Thyroid gland (tissue), 4 donors: Measurements from ENCODE around the gene RRAGD. TPM values are rescaled to one million over a fixed set of nuclear protein-coding genes. Genes with fewer than 3 reads are reported as not detected.
A peak's percentile ranks its signal among the peaks of the same experiment; 100 is the strongest.

Source experiments
- DNase-seq, 2 donors: peaks; one replicate each; pipeline ENCODE4 v3.0.0-alpha.2; 2019
- H3K27ac ChIP-seq, 3 donors: fragments of 200-600 bp; sonication (generic); 1 replicate in 2 of 3; 2 replicates in 1 of 3; pipeline ENCODE4 v1.5.1; 2016 to 2019; ENCODE audit warnings: mild to moderate bottlenecking in 1 of 3, moderate library complexity in 1 of 3
- H3K27me3 ChIP-seq: fragments of 200-600 bp; sonication (generic); one replicate; pipeline ENCODE4 v1.5.1; 2019
- H3K36me3 ChIP-seq, 2 donors: fragments of 200-600 bp; sonication (generic); one replicate each; pipeline ENCODE4 v1.5.1; 2016 to 2019
- H3K4me1 ChIP-seq, 2 donors: fragments of 200-600 bp; sonication (generic); one replicate each; pipeline ENCODE4 v1.5.1; 2017 to 2019
- H3K4me3 ChIP-seq, 3 donors: fragments of 200-600 bp; sonication (generic); replicated peaks in 1 of 3; 1 replicate in 2 of 3; 2 replicates in 1 of 3; pipeline ENCODE4 v1.5.1; 2016; ENCODE audit warnings: mild to moderate bottlenecking in 1 of 3
- H3K9me3 ChIP-seq: fragments of 200-600 bp; sonication (generic); one replicate; pipeline ENCODE4 v1.5.1; 2017
- CTCF ChIP-seq, 6 experiments: fragments of 200-600 bp in 3 of 6; fragments of 450-650 bp in 3 of 6; sonication (generic) in 3 of 6; IDR thresholded peaks; one replicate each; pipeline ENCODE4 v1.5.1; 2016 to 2019; ENCODE audit warnings: antibody characterized with exemption in 6 of 6, mild to moderate bottlenecking in 2 of 6, inconsistent platforms in 1 of 6, moderate library complexity in 1 of 6
- POLR2A ChIP-seq, 2 donors: fragments of 450-650 bp; IDR thresholded peaks; one replicate each; pipeline ENCODE4 v1.6.1; 2017; ENCODE audit warnings: antibody characterized with exemption in 2 of 2, mild to moderate bottlenecking in 2 of 2, moderate library complexity in 1 of 2
- WGBS, 2 donors: methylation state at CpG; one replicate each; pipeline ENCODE4 v1.1.5; 2017; 5-methylcytosine and 5-hydroxymethylcytosine counted together
- intact Hi-C: fragments of 100-400 bp; cut with DNase I; formaldehyde crosslinking; loops from one replicate; pipeline ENCODE4 v1.15.1; 2023
- total RNA-seq, 4 donors: library from RNA; depleted of rRNA; stranded (reverse); fragments of >200 nt; gene quantifications; one replicate each; pipeline ENCODE4 v1.2.3, GENCODE V29; 2016

Gene RRAGD
- total RNA-seq, 4 donors from 2014 or later, result 49.8 to 73.0 (median 62.2) TPM

- H3K9me3 ChIP-seq, result no peaks in the 10 kb centered on the region
- peak; percentile 71 to 76 for DNase-seq
- WGBS, 2 donors, result 3 to 4% methylated on average over 19 to 36 of the region's 80 CpGs
- H3K36me3 ChIP-seq, result no peaks in the 10 kb centered on the region
- intact Hi-C loops, result loop anchor here (5.0 kb wide), 1 partner anchor 179 kb away; no protein-coding TSS in a partner anchor
- peak overlapping the region in 2 of 3 donors; percentile 47 to 75 for H3K27ac ChIP-seq
- peaks cover 3 to 5% of the 10 kb centered on the region in 2 donors for H3K4me1 ChIP-seq
- H3K4me3 ChIP-seq, result peak overlapping the region; percentile 33 to 91 (median 33)
- no peaks in the 10 kb centered on the region for H3K27me3 ChIP-seq
- TF ChIP-seq POLR2A (IDR thresholded peaks at IDR 0.05) (peak in 1 of 2 donors; percentile 30), CTCF (IDR thresholded peaks at IDR 0.05) (no peak)
Measured at GRCh38 chr6:89433252-89434149, 21.4 kb upstream of the RRAGD start.

- DNase-seq, result peak; percentile 82 to 83
- Histone ChIP-seq H3K36me3 (no peaks in the 10 kb centered on the region), H3K4me1 (peaks cover 3 to 5% of the 10 kb centered on the region in 2 donors), H3K9me3 (no peaks in the 10 kb centered on the region), H3K4me3 (peak within 1 kb of the TSS; percentile 33 to 91 (median 33)), H3K27ac (peak within 1 kb of the TSS in 2 of 3 donors; percentile 47 to 75), H3K27me3 (no peaks in the 10 kb centered on the region)
- WGBS, 2 donors, result 0% methylated on average over 5 to 11 of the region's 38 CpGs
- peak in 1 of 2 donors; percentile 64 for TF ChIP-seq POLR2A (IDR thresholded peaks at IDR 0.05)
- TF ChIP-seq CTCF (IDR thresholded peaks at IDR 0.05), result peak; percentile 50 to 99 (median 77)
- intact Hi-C loops, result loop anchor here (5.0 kb wide), 1 partner anchor 179 kb away; no protein-coding TSS in a partner anchor
Measured at GRCh38 chr6:89432875-89433251, 20.8 kb upstream of the RRAGD start, which contains the start of gene ANKRD6. ANKRD6 (plus strand) TSS chr6:89433152; CDS start chr6:89566977, 133,825 bp downstream.

GRCh38 chr6:89430201-89430962 lies 18.3 kb upstream of the RRAGD start:
- H3K4me3 ChIP-seq, result no peak overlapping the region
- no peaks in the 10 kb centered on the region for H3K27me3 ChIP-seq
- H3K27ac ChIP-seq, result no peak overlapping the region
- intact Hi-C loops, result loop anchor here (5.0 kb wide), 1 partner anchor 182 kb away; no protein-coding TSS in a partner anchor
- WGBS, 2 donors, result 62 to 67% methylated on average over 7 of the region's 7 CpGs
- no peak for DNase-seq
- peaks cover 3 to 5% of the 10 kb centered on the region in 2 donors for H3K4me1 ChIP-seq
- no peaks in the 10 kb centered on the region for H3K36me3 ChIP-seq
- TF ChIP-seq POLR2A (IDR thresholded peaks at IDR 0.05) (no peak), CTCF (IDR thresholded peaks at IDR 0.05) (no peak)
- H3K9me3 ChIP-seq, result no peaks in the 10 kb centered on the region

- Histone ChIP-seq H3K9me3 (no peaks in the 10 kb centered on the region), H3K27me3 (no peaks in the 10 kb centered on the region), H3K4me3 (no peak overlapping the region), H3K36me3 (no peaks in the 10 kb centered on the region), H3K4me1 (no peaks in the 10 kb centered on the region), H3K27ac (no peak overlapping the region)
- TF ChIP-seq CTCF (IDR thresholded peaks at IDR 0.05) (no peak), POLR2A (IDR thresholded peaks at IDR 0.05) (no peak)
- WGBS, 2 donors, result 91 to 98% methylated on average over 1 of the region's 1 CpG
- intact Hi-C loops, result no loop called here
- DNase-seq, result no peak
Measured at GRCh38 chr6:89416796-89417195, 4.7 kb upstream of the RRAGD start.
